Measurements from ENCODE around the gene NR3C2. TPM values are rescaled to one million over a fixed set of nuclear protein-coding genes. Genes with fewer than 3 reads are reported as not detected.

Gene NR3C2
- total RNA-seq, 1 experiment from 2014 or later, result 1.6 TPM

GRCh38 chr4:148101235-148101634 lies 341.0 kb downstream of the NR3C2 start:
- H3K27me3 ChIP-seq (replicated peaks; ENCODE audit: insufficient read depth, low read depth, low read length, poor library complexity), result no peaks in the 10 kb centered on the region
- H3K9me3 ChIP-seq (ENCODE audit: low read depth, low read length, poor library complexity, severe bottlenecking), result no peaks in the 10 kb centered on the region
- no peak for TF ChIP-seq CTCF (conservative IDR thresholded peaks at IDR 0.05; ENCODE audit: low read depth, low read length)
- TF ChIP-seq EZH2 (IDR thresholded peaks at IDR 0.05; ENCODE audit: borderline replicate concordance, low read depth, low read length, poor library complexity, severe bottlenecking), result no peak
- H3K27ac ChIP-seq (ENCODE audit: low read depth, low read length, poor library complexity, severe bottlenecking), result no peak overlapping the region
- CTCF ChIA-PET, result no interaction called here
- H3K4me1 ChIP-seq (ENCODE audit: insufficient read depth, low read length, poor library complexity, severe bottlenecking), result no peaks in the 10 kb centered on the region
- no peak for DNase-seq (ENCODE audit: low spot score)
- BruUV-seq (replicated peaks), result no TSS peak
- no peak overlapping the region for H3K4me3 ChIP-seq (ENCODE audit: low read depth, low read length, poor library complexity, severe bottlenecking)
- intact Hi-C loops (cut with micrococcal nuclease; ENCODE audit: unreplicated experiment), result no loop called here
- POLR2A ChIA-PET (ENCODE audit: low non-redundant PET), result interaction anchor here (0.6 kb wide), 1 partner anchor 206 kb away, joined by 3 read pairs; no protein-coding TSS in a partner anchor
- H3K36me3 ChIP-seq (ENCODE audit: insufficient read depth, low read length, poor library complexity, severe bottlenecking), result no peaks in the 10 kb centered on the region

GRCh38 chr4:148097801-148098200 lies 344.4 kb downstream of the NR3C2 start:
- BruUV-seq (replicated peaks), result no TSS peak
- Histone ChIP-seq H3K4me3 (ENCODE audit: low read depth, low read length, poor library complexity, severe bottlenecking) (no peak overlapping the region), H3K4me1 (ENCODE audit: insufficient read depth, low read length, poor library complexity, severe bottlenecking) (no peaks in the 10 kb centered on the region), H3K9me3 (ENCODE audit: low read depth, low read length, poor library complexity, severe bottlenecking) (no peaks in the 10 kb centered on the region), H3K36me3 (ENCODE audit: insufficient read depth, low read length, poor library complexity, severe bottlenecking) (no peaks in the 10 kb centered on the region), H3K27me3 (replicated peaks; ENCODE audit: insufficient read depth, low read depth, low read length, poor library complexity) (no peaks in the 10 kb centered on the region), H3K27ac (ENCODE audit: low read depth, low read length, poor library complexity, severe bottlenecking) (no peak overlapping the region)
- intact Hi-C loops (cut with micrococcal nuclease; ENCODE audit: unreplicated experiment), result no loop called here
- TF ChIP-seq EZH2 (IDR thresholded peaks at IDR 0.05; ENCODE audit: borderline replicate concordance, low read depth, low read length, poor library complexity, severe bottlenecking), result no peak
- no peak for TF ChIP-seq CTCF (conservative IDR thresholded peaks at IDR 0.05; ENCODE audit: low read depth, low read length)
- CTCF ChIA-PET, result no interaction called here
- no peak for DNase-seq (ENCODE audit: low spot score)
- POLR2A ChIA-PET (ENCODE audit: low non-redundant PET), result no interaction called here

- H3K4me1 ChIP-seq (ENCODE audit: insufficient read depth, low read length, poor library complexity, severe bottlenecking), result no peaks in the 10 kb centered on the region
- TF ChIP-seq CTCF (conservative IDR thresholded peaks at IDR 0.05; ENCODE audit: low read depth, low read length), result no peak
- H3K27ac ChIP-seq (ENCODE audit: low read depth, low read length, poor library complexity, severe bottlenecking), result no peak overlapping the region
- no peak overlapping the region for H3K4me3 ChIP-seq (ENCODE audit: low read depth, low read length, poor library complexity, severe bottlenecking)
- DNase-seq (ENCODE audit: low spot score), result no peak
- no TSS peak for BruUV-seq (replicated peaks)
- intact Hi-C loops (cut with micrococcal nuclease; ENCODE audit: unreplicated experiment), result no loop called here
- no peaks in the 10 kb centered on the region for H3K9me3 ChIP-seq (ENCODE audit: low read depth, low read length, poor library complexity, severe bottlenecking)
- CTCF ChIA-PET, result no interaction called here
- POLR2A ChIA-PET (ENCODE audit: low non-redundant PET), result no interaction called here
- H3K27me3 ChIP-seq (replicated peaks; ENCODE audit: insufficient read depth, low read depth, low read length, poor library complexity), result no peaks in the 10 kb centered on the region
- no peaks in the 10 kb centered on the region for H3K36me3 ChIP-seq (ENCODE audit: insufficient read depth, low read length, poor library complexity, severe bottlenecking)
These were observed 346.8 kb downstream of the NR3C2 start for GRCh38 chr4:148095346-148095923.

All from A673 (cell line).